ENCODE data around the gene FOXRED2.
A peak's percentile ranks its signal among the peaks of the same experiment; 100 is the strongest.

The FOXRED2 gene

GRCh38 chr22:36505998-36506635 lies 723 bp downstream of the FOXRED2 start:
- FAIRE-seq (no peak), DNase-seq (ENCODE audit: insufficient read length, low spot score) (no peak)
- no peak for TF ChIP-seq CTCF (IDR thresholded peaks at IDR 0.05; ENCODE audit: insufficient read depth, missing control alignments)

DNA sequence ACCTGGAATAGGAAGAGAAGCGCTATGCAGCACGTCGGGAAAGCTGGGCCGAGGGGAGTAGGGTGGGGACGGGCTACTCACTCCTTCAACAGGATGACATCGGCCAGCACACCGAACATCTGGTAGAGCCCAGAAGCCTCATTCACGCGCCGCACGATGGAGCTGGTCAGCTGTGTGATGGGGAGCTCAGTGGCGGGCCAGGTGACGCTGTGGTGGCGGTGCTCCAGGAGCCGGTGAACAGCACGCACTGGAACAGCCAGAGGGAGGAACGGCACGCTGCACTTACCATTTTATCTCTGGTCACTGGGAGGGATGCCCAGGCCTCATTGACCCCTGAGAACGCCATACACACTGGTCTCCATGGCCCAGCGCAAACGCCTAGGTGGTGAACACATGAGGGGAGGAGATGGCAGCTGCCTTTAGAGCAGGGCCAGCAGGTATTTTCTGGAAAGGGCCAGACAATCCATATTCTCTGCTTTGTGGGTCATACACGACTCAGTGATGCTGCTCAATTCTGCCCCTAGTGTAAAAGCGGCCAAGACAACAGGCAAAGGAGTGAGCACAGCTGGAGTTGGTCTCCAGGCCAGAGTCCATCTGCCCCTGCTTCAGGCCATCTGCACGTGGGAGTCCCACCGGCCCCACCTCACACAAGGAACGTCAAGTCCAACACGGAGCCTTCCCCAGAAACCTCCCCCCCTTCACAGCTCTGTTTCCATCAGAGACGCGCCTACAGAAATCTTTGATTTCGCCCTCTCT lies 8.8 kb downstream of the FOXRED2 start:
- FAIRE-seq (no peak), DNase-seq (ENCODE audit: insufficient read length, low spot score) (no peak)
- no peak for TF ChIP-seq CTCF (IDR thresholded peaks at IDR 0.05; ENCODE audit: insufficient read depth, missing control alignments)

DNA sequence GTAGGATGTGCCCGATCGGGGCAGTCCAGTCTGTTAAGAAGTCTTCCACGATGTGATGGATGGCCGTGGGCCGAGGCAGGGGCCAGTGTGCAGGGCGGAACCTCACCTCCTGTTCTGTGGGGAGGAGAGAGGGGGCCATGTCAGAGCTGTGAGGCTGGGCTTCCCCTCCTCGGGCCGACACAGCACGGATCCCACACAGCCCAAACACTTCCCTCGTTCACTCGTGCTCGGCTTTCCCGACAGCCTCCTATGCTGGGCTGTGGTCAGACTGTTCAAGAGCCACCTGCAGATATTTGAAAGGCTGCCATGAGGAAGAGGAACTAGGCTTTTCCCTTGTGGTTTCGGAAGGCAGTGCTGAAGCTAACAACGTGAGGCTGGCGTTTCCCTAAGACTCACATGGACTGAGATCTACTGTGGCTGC lies 13.1 kb downstream of the FOXRED2 start:
- FAIRE-seq (no peak), DNase-seq (ENCODE audit: insufficient read length, low spot score) (no peak)
- TF ChIP-seq CTCF (IDR thresholded peaks at IDR 0.05; ENCODE audit: insufficient read depth, missing control alignments) = no peak

GRCh38 chr22:36492109-36492508 lies 14.7 kb downstream of the FOXRED2 start:
- no peak for DNase-seq (ENCODE audit: insufficient read length, low spot score)
- no peak for FAIRE-seq
- TF ChIP-seq CTCF (IDR thresholded peaks at IDR 0.05; ENCODE audit: insufficient read depth, missing control alignments) = no peak

DNA sequence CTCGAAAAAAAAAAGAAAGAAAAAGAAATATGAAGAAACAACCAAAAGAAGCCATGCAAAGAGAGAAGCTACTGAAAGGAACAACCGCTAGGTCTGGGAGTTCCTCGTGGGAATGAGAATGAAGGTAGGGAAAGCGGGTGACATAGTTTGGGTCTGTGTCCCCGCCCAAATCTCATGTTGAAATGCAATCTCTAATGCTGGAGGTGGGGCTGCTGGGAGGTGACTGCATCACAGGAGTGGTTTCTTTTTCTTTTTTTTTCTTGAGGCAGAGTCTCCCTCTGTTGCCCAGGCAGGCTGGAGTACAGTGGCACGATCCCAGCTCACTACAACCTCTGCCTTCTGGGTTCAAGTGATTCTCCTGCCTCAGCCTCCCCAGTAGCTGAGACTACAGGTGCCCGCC lies 15.7 kb downstream of the FOXRED2 start:
- no peak for FAIRE-seq
- no peak for TF ChIP-seq CTCF (IDR thresholded peaks at IDR 0.05; ENCODE audit: insufficient read depth, missing control alignments)
- no peak for DNase-seq (ENCODE audit: insufficient read length, low spot score)

DNA sequence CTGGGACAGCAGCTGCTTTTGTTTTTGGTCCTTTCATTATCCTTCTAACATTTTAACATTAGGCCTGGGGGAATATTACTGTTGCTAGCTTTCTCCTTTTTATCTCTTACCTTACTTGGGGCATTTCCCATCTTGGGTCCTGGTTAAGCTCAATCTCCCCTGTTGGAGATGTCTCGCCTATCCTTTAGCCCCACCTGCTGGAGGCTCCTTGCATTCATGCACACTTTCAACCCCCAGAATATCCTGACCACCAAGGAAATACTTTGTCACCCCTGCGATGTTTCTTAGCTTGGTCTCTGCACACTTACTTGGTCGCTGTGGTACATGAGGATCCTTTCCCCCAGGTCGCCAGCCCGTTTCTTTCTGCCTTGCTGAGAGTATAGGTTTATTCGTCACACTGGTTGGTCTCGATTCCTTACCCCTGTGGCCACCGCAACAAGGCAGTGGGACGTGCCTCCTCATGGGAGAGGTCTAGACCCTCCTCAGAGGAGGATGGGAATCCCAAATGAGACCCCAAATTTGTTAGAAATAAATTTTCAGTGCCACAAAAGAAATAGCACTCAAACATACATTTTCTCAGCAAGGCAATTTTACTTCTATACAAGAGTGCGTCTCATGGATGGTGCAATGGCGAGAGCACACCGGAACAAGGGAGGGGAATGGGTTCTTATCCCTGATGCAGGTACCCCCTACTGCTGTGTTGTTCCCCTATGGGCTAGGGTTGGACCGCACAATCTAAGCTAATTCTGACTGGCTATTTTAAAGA lies 20.0 kb downstream of the FOXRED2 start:
- no peak for DNase-seq (ENCODE audit: insufficient read length, low spot score)
- TF ChIP-seq CTCF (IDR thresholded peaks at IDR 0.05; ENCODE audit: insufficient read depth, missing control alignments) = peak; percentile 48
- FAIRE-seq = no peak

All from D721Med (cell line).